ENCODE results near the gene ASTN1.

ASTN1 gene

DNA sequence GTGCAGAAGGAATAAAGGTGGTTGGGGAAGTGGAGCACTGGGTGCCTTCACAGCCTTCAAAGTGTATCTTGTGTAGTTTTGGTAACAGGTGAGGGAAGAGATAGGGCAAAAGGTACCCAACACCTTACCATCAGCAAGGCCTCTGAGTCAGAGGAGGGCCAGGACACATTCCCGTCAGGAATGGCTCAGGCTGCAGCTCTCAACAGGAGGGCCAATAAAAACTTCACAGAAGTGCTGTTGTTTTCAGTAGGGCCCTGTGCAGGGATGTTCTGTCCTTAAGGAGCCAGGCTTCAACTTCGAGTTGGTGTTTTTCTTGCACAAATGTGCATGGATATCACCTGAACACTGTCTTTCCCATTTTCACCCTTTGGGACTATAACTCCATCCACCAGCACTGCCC lies 333.4 kb downstream of the ASTN1 start:
- Histone ChIP-seq H3K4me3 (no peak overlapping the region), H3K9me3 (ENCODE audit: low read depth, low read length) (no peaks in the 10 kb centered on the region), H3K27ac (no peak overlapping the region), H3K36me3 (ENCODE audit: insufficient read depth, low read length) (no peaks in the 10 kb centered on the region), H3K9ac (ENCODE audit: insufficient read length) (no peak overlapping the region)
- no peak for DNase-seq (ENCODE audit: low read depth, low spot score)
- no peak for TF ChIP-seq POLR2AphosphoS5 (IDR thresholded peaks at IDR 0.05; ENCODE audit: borderline replicate concordance, low read depth, low read length)

DNA sequence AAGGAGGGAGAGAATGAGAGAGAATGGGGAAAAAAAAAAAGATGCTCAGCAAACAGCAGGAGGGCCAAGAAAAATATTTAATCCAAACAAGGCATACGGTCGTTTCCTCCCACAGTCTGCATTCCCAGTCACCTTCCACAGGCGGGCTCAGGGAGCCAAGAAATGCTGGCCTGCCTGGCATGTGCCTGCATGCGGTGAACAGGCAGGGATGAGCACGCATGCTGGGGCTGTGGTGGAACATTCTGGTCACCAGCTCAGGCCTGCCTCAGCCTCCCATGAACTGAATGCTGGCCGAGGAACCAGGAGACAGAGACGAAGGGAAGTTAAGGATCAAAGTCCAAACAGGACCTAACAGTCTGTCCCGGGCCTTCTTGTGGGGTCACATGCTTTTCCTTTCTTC lies 335.3 kb downstream of the ASTN1 start:
- Histone ChIP-seq H3K4me3 (no peak overlapping the region), H3K9me3 (ENCODE audit: low read depth, low read length) (no peaks in the 10 kb centered on the region), H3K36me3 (ENCODE audit: insufficient read depth, low read length) (no peaks in the 10 kb centered on the region), H3K9ac (ENCODE audit: insufficient read length) (no peak overlapping the region), H3K27ac (no peak overlapping the region)
- DNase-seq (ENCODE audit: low read depth, low spot score): no peak
- TF ChIP-seq FOXP2 (optimal IDR thresholded peaks at IDR 0.05; ENCODE audit: control extremely low read depth, extremely low read length, insufficient read depth) (no peak), POLR2AphosphoS5 (IDR thresholded peaks at IDR 0.05; ENCODE audit: borderline replicate concordance, low read depth, low read length) (no peak), EZH2 (IDR thresholded peaks at IDR 0.05) (no peak)

DNA sequence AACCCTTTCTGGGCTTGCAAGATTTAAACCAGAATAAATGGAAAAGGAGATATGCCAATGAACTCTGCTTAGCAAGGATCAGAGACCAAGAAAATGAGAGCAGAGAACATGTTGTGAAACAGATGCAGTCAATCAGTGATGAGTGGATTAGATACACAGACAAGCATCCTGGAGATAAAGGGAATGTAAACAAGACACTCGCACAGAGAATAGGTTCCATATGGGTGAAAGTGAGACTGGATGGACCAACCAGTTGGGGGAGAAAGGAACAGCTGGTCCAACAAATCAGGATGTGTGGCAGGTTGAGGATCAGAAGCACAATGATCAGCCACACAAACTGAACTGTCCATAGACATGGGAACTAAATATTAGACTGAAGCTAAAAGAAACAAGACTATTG lies 338.2 kb downstream of the ASTN1 start:
- Histone ChIP-seq H3K9me3 (ENCODE audit: low read depth, low read length) (no peaks in the 10 kb centered on the region), H3K9ac (ENCODE audit: insufficient read length) (no peak overlapping the region), H3K4me3 (no peak overlapping the region), H3K27ac (no peak overlapping the region), H3K36me3 (ENCODE audit: insufficient read depth, low read length) (no peaks in the 10 kb centered on the region)
- DNase-seq (ENCODE audit: low read depth, low spot score): no peak
- TF ChIP-seq FOXP2 (optimal IDR thresholded peaks at IDR 0.05; ENCODE audit: control extremely low read depth, extremely low read length, insufficient read depth) (no peak), EZH2 (IDR thresholded peaks at IDR 0.05) (no peak), POLR2AphosphoS5 (IDR thresholded peaks at IDR 0.05; ENCODE audit: borderline replicate concordance, low read depth, low read length) (no peak)

DNA sequence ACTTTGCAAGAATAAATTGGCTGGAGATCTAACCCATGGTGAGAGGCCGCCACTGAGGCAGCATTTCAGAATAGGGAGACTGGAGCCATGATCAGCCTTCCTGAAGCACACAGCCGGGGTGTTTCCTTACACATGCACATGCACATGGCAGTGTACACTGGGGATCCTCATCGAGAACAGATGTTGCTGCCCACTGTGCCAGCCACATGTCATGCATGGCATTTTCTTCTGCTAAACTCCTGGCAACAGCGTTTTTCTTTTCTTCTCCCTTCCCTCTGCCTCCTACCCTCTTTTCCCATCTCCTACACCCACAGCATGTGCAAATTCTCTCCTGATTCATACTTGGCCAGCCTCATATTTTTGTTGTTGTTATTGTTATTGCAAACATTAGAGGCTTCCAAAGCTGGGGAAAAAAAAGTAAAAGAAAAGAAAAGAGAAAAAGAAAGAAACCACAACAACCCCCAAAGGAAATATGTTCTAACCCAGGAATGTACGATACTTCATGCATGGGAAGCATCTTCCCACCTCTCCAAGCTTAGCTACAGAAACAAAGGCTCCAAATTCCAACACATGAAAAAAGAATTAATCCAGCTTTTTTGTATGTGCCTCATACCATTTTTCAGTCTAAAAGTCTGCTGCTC lies 344.0 kb downstream of the ASTN1 start:
- Histone ChIP-seq H3K4me3 (no peak overlapping the region), H3K27ac (no peak overlapping the region), H3K9me3 (ENCODE audit: low read depth, low read length) (no peaks in the 10 kb centered on the region), H3K36me3 (ENCODE audit: insufficient read depth, low read length) (no peaks in the 10 kb centered on the region), H3K9ac (ENCODE audit: insufficient read length) (no peak overlapping the region)
- TF ChIP-seq EZH2 (IDR thresholded peaks at IDR 0.05) (no peak), POLR2AphosphoS5 (IDR thresholded peaks at IDR 0.05; ENCODE audit: borderline replicate concordance, low read depth, low read length) (no peak), FOXP2 (optimal IDR thresholded peaks at IDR 0.05; ENCODE audit: control extremely low read depth, extremely low read length, insufficient read depth) (no peak)
- no peak for DNase-seq (ENCODE audit: low read depth, low spot score)

DNA sequence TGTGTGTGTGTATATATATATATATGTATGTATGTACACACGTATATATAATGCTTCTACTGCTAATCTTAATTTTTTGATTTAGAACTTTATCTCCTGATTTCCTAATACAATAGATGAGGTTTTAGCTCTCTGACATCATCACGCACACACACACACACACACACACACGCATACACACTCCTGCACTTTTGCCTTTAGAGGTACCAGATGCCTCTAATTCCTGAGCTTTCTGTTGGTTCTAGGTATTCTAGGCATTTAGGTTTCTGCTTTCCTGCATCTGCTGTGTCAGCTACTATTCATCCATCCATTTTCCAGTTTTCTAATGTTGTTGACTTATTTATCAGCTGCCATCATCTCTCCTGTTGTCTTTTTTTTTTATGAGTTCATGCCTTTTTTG lies 348.3 kb downstream of the ASTN1 start:
- no peak overlapping the region for H3K27ac ChIP-seq
- DNase-seq (ENCODE audit: low read depth, low spot score): no peak
- TF ChIP-seq EZH2 (IDR thresholded peaks at IDR 0.05) (no peak), FOXP2 (optimal IDR thresholded peaks at IDR 0.05; ENCODE audit: control extremely low read depth, extremely low read length, insufficient read depth) (no peak), POLR2AphosphoS5 (IDR thresholded peaks at IDR 0.05; ENCODE audit: borderline replicate concordance, low read depth, low read length) (no peak)
- H3K4me3 ChIP-seq: no peak overlapping the region
- no peaks in the 10 kb centered on the region for H3K9me3 ChIP-seq (ENCODE audit: low read depth, low read length)
- H3K9ac ChIP-seq (ENCODE audit: insufficient read length): no peak overlapping the region
- no peaks in the 10 kb centered on the region for H3K36me3 ChIP-seq (ENCODE audit: insufficient read depth, low read length)

DNA sequence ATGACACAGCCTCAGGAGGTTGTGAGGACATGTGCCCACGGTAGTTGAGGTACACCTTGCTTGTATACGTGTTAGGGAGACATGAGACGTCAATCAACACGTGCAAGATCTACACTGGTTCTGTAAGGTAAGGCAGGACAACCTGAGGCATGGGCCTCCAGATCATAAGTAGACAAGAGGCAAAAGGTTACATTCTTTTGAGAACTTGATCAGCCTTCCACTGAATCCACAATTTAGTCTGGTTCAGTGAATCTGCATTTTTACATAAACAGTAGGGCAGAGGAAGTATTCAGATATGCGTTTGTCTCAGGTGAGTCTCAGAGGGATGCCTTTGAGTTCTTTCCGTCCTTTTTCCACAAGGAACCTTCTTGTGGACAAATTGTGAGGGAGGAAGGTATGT lies 348.9 kb downstream of the ASTN1 start:
- DNase-seq (ENCODE audit: low read depth, low spot score): no peak
- Histone ChIP-seq H3K27ac (no peak overlapping the region), H3K4me3 (no peak overlapping the region), H3K36me3 (ENCODE audit: insufficient read depth, low read length) (no peaks in the 10 kb centered on the region), H3K9me3 (ENCODE audit: low read depth, low read length) (no peaks in the 10 kb centered on the region), H3K9ac (ENCODE audit: insufficient read length) (no peak overlapping the region)
- TF ChIP-seq POLR2AphosphoS5 (IDR thresholded peaks at IDR 0.05; ENCODE audit: borderline replicate concordance, low read depth, low read length) (no peak), FOXP2 (optimal IDR thresholded peaks at IDR 0.05; ENCODE audit: control extremely low read depth, extremely low read length, insufficient read depth) (no peak), EZH2 (IDR thresholded peaks at IDR 0.05) (no peak)

DNA sequence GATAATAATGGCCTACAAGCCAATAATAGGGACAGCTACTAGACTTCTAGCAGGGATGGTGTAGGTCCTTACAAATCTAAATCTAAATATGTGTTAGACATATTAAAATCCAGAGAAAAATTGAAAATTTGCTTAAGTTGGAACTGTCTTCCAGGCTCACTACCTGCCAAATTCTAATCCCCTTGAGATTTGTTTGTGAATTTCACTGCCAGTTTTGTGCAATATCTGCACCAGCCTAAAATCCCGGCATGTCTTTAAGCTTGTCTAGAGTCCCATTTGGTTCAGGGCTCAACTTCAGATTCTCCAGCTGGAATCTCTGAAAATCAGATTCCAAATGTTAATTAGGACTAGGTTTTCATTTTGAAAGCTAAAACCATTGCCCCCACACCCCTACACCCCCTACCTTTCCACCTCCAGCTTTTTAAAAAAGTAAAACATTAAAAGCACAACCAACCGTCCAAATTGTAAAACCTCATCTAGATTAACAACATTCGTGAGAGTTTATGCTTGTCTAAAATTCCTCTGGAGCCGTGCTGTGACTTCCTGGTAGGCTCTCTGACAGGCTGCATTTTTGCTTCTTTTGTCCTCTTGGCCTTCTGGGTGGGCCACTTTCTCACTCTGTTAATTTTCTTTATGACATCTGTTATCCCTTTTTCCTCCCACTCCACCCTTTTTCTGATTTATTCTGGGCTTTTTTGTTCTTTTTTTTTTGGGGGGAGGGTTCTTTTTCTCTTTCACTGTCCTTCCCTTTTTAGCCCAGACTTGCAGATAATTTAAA lies 352.8 kb downstream of the ASTN1 start:
- Histone ChIP-seq H3K9me3 (ENCODE audit: low read depth, low read length) (no peaks in the 10 kb centered on the region), H3K9ac (ENCODE audit: insufficient read length) (no peak overlapping the region), H3K27ac (no peak overlapping the region), H3K4me3 (no peak overlapping the region), H3K36me3 (ENCODE audit: insufficient read depth, low read length) (no peaks in the 10 kb centered on the region)
- no peak for DNase-seq (ENCODE audit: low read depth, low spot score)
- TF ChIP-seq POLR2AphosphoS5 (IDR thresholded peaks at IDR 0.05; ENCODE audit: borderline replicate concordance, low read depth, low read length) (no peak), FOXP2 (optimal IDR thresholded peaks at IDR 0.05; ENCODE audit: control extremely low read depth, extremely low read length, insufficient read depth) (no peak), EZH2 (IDR thresholded peaks at IDR 0.05) (no peak)

DNA sequence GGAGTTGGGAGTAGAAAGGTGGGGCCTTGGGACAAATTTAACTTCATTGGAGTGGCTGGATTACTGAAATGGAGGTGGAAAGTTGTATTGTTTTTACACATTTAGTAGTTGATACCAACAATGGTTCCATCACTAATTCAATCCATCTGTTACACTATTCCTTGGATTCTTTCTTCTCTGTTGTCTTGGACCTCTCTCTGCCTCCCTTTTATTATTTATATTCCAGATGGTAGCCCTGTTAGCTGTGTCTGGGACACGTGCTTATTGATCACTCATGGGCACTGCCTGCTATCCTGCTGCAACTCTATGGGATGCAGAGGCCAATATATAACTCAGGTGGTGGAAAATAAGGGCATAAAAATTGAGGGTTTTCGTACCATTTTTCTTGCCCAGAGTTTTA lies 355.2 kb downstream of the ASTN1 start:
- H3K9me3 ChIP-seq (ENCODE audit: low read depth, low read length): no peaks in the 10 kb centered on the region
- no peak overlapping the region for H3K27ac ChIP-seq
- H3K4me3 ChIP-seq: no peak overlapping the region
- DNase-seq (ENCODE audit: low read depth, low spot score): no peak
- H3K36me3 ChIP-seq (ENCODE audit: insufficient read depth, low read length): no peaks in the 10 kb centered on the region
- no peak overlapping the region for H3K9ac ChIP-seq (ENCODE audit: insufficient read length)
- TF ChIP-seq EZH2 (IDR thresholded peaks at IDR 0.05): no peak
- TF ChIP-seq POLR2AphosphoS5 (IDR thresholded peaks at IDR 0.05; ENCODE audit: borderline replicate concordance, low read depth, low read length): no peak
- no peak for TF ChIP-seq FOXP2 (optimal IDR thresholded peaks at IDR 0.05; ENCODE audit: control extremely low read depth, extremely low read length, insufficient read depth)
